ENCODE measurements around the gene CACNA2D2.

DNA sequence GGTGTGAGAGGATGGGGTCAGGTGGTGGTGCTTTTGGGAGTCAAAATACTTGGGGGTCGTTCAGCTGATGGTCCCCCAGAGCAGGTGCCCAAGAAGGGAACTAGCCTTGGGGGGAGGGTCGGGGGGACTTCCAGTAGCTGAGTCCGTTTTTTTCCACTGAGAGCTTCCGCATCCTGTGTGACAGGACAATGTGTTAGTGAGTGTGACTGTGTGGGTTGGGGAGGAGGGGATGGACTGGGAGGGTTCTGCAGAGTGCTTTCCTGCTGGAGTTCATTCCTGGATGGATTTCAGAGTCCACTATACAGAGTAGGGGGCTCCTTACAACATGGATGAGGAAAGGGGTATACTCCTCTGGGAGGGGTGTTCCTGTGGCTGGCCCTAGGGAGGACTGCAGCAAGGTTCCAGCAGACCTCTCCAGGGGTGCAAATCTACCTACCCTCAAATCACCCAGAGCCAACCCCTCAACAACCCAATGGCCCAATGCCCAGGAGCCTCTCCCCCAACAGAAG is 180.3 kb downstream of the CACNA2D2 start:
- TF ChIP-seq ESRRA (CRISPR knock-in tag; IDR thresholded peaks at IDR 0.05; ENCODE audit: borderline replicate concordance) (no peak), TEAD4 (CRISPR knock-in tag; IDR thresholded peaks at IDR 0.05) (no peak), ZNF138 (CRISPR knock-in tag; conservative IDR thresholded peaks at IDR 0.05) (no peak), CREB1 (CRISPR knock-in tag; IDR thresholded peaks at IDR 0.05) (no peak)
- TF ChIP-seq, protein P1, sequence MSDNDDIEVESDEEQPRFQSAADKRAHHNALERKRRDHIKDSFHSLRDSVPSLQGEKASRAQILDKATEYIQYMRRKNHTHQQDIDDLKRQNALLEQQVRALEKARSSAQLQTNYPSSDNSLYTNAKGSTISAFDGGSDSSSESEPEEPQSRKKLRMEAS (CRISPR knock-in tag; IDR thresholded peaks at IDR 0.05) = no peak
- TF ChIP-seq, protein P2, sequence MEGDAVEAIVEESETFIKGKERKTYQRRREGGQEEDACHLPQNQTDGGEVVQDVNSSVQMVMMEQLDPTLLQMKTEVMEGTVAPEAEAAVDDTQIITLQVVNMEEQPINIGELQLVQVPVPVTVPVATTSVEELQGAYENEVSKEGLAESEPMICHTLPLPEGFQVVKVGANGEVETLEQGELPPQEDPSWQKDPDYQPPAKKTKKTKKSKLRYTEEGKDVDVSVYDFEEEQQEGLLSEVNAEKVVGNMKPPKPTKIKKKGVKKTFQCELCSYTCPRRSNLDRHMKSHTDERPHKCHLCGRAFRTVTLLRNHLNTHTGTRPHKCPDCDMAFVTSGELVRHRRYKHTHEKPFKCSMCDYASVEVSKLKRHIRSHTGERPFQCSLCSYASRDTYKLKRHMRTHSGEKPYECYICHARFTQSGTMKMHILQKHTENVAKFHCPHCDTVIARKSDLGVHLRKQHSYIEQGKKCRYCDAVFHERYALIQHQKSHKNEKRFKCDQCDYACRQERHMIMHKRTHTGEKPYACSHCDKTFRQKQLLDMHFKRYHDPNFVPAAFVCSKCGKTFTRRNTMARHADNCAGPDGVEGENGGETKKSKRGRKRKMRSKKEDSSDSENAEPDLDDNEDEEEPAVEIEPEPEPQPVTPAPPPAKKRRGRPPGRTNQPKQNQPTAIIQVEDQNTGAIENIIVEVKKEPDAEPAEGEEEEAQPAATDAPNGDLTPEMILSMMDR (IDR thresholded peaks at IDR 0.05) = no peak
